Small intestine (tissue), 7 donors: Measurements from ENCODE around the gene LIG1. TPM values are rescaled to one million over a fixed set of nuclear protein-coding genes. Genes with fewer than 3 reads are reported as not detected.

ENCODE experiments used
- DNase-seq, 2 donors: peaks; one replicate each; pipeline versions ENCODE4 v3.0.0 to v3.0.0-alpha.2; 2013
- FAIRE-seq: peaks from 2 replicates; lab custom pipeline; 2012; peaks lifted over from hg19 to GRCh38; lab: Jason Lieb, UNC
- H3K27ac ChIP-seq, 3 donors: one replicate each; pipeline ENCODE4 v1.5.1; 2013; ENCODE audit warnings: low read length in 2 of 3, mild to moderate bottlenecking in 2 of 3, control low read depth in 1 of 3, inconsistent platforms in 1 of 3, low read depth in 1 of 3, moderate library complexity in 1 of 3
- H3K27me3 ChIP-seq, 3 donors: one replicate each; pipeline ENCODE4 v1.6.1; 2013; ENCODE audit warnings: low read length in 3 of 3, inconsistent platforms in 1 of 3; ENCODE audit not compliant: control insufficient read depth in 3 of 3, insufficient read depth in 3 of 3
- H3K36me3 ChIP-seq, 3 donors: one replicate each; pipeline ENCODE4 v1.6.1; 2013; ENCODE audit warnings: low read length in 3 of 3, inconsistent platforms in 1 of 3, low read depth in 1 of 3, mild to moderate bottlenecking in 1 of 3, moderate library complexity in 1 of 3; ENCODE audit not compliant: control insufficient read depth in 3 of 3, insufficient read depth in 2 of 3
- H3K4me1 ChIP-seq, 3 donors: one replicate each; pipeline ENCODE4 v1.6.1; 2013; ENCODE audit warnings: low read length in 2 of 3, inconsistent platforms in 1 of 3, low read depth in 1 of 3, mild to moderate bottlenecking in 1 of 3, moderate library complexity in 1 of 3; ENCODE audit not compliant: control insufficient read depth in 3 of 3, insufficient read depth in 2 of 3
- H3K4me3 ChIP-seq, 3 donors: one replicate each; pipeline ENCODE4 v1.5.1; 2013; ENCODE audit warnings: low read length in 3 of 3, control low read depth in 1 of 3, inconsistent platforms in 1 of 3, low read depth in 1 of 3, mild to moderate bottlenecking in 1 of 3, moderate library complexity in 1 of 3
- H3K9me3 ChIP-seq, 2 donors: one replicate each; pipeline ENCODE4 v1.6.1; 2013; ENCODE audit warnings: low read depth in 1 of 2, low read length in 1 of 2; ENCODE audit not compliant: control insufficient read depth in 2 of 2, insufficient read depth in 1 of 2
- whole genome bisulfite sequencing, 3 donors: extraction: QIAGEN DNeasy Blood & Tissue Kit; methylation state at CpG; one replicate each; pipeline ENCODE4 v1.1.7; 2013; 5-methylcytosine and 5-hydroxymethylcytosine counted together
- polyA plus RNA-seq, 4 donors: library from polyadenylated mRNA; stranded (reverse) in 3 of 4; unstranded in 1 of 4; fragments of 200-250 nt in 3 of 4; fragments of 120-200 nt in 1 of 4; gene quantifications; one replicate each; pipeline versions ENCODE4 v1.2.1 to v1.2.3, GENCODE V29; 2013
- donor health status: healthy with polysubstance abuse.
- donor health status: control.
- donor health status: control.
- donor health status: Bipolar disorder and iron deficiency.
- donor health status: healthy.

LIG1 gene
- polyA plus RNA-seq, 4 donors, result 27.3 to 44.3 (median 33.3) TPM

DNA sequence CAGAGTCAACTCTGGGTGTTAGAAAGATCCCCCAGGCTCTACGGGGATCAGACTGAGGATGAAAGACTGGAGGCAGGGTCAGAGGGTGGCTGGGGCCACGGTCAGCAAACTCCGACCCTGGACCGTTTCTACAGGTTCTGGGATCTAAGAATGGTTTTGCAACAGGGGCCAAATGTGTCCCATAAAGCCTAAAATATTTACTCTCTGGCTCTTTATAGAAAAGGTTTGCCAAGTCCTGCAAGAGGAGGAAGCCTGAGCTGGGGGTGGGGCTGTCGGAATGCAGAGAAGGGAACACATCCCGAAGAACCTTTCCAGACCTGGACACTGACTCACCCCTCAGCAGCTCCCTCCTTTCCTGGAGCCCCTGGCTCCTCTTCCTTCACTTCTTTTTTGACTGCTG is 20.7 kb downstream of the LIG1 start:
- Histone ChIP-seq H3K27me3 (no peaks in the 10 kb centered on the region), H3K9me3 (no peaks in the 10 kb centered on the region), H3K27ac (no peak overlapping the region), H3K4me3 (no peak overlapping the region), H3K4me1 (no peaks in the 10 kb centered on the region), H3K36me3 (peaks cover 2 to 61% (median 8%) of the 10 kb centered on the region in 3 donors)
- DNase-seq, result no peak
- FAIRE-seq, result no peak
- 81 to 91% (median 91%) methylated on average over 6 of the region's 6 CpGs for WGBS, 3 donors

DNA sequence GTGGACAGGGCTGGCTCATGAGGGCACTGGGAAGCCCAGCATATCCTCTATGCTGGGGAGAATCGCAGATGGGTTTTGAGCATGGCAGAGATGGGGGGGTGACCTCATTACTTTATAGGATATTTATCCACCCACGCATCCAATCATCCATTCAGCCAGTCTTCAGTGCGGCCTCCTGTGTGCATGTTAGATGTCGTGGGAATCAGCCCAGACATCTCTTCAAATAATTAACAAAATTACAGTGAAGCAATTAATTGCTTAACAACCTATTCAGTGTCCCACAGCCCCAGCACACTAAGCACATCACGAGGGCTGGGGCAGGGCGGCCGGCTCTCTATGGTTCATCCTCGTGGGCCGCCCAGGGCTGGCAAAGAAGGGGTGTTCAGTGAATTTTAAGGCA is 21.6 kb downstream of the LIG1 start:
- DNase-seq, result no peak
- H3K27me3 ChIP-seq, result no peaks in the 10 kb centered on the region
- FAIRE-seq, result no peak
- H3K4me3 ChIP-seq, result no peak overlapping the region
- H3K4me1 ChIP-seq, result no peaks in the 10 kb centered on the region
- no peak overlapping the region for H3K27ac ChIP-seq
- 93 to 95% (median 93%) methylated on average over 9 of the region's 9 CpGs for WGBS, 3 donors
- no peaks in the 10 kb centered on the region for H3K9me3 ChIP-seq
- H3K36me3 ChIP-seq, result peaks cover 0 to 61% (median 8%) of the 10 kb centered on the region in 3 donors

DNA sequence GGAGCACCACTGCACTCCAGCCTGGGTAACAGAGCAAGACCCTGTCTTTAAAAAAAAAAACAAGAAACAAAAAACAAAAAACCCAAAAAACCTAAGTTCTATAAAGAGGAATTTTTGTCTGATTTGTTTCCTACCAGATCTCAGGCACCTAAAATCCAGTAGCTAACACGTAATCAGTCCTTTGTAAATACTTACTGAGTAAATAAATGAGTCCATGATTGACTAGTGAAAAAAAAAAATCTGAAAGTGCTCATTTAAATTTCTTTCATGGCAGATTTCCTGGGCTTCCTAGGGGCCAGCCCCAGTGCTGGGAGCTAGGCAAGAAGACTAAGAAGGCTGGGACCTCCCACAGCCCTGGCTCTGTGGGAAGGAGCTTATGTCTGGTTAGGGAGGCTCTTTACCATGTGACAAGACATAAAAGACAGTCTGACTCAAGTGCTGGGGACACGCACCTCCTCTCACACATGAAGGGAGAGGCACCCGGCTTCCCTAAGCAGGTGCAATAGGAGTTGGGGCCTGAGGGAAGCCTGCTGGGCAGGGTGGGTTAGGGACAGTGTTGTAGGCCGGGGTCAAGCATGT is 22.5 kb downstream of the LIG1 start:
- Histone ChIP-seq H3K36me3 (peaks cover 0 to 70% (median 8%) of the 10 kb centered on the region in 3 donors), H3K4me3 (no peak overlapping the region), H3K4me1 (no peaks in the 10 kb centered on the region), H3K9me3 (no peaks in the 10 kb centered on the region), H3K27me3 (no peaks in the 10 kb centered on the region), H3K27ac (no peak overlapping the region)
- FAIRE-seq (no peak), DNase-seq (no peak)
- 82 to 93% (median 87%) methylated on average over 4 of the region's 4 CpGs for WGBS, 3 donors

DNA sequence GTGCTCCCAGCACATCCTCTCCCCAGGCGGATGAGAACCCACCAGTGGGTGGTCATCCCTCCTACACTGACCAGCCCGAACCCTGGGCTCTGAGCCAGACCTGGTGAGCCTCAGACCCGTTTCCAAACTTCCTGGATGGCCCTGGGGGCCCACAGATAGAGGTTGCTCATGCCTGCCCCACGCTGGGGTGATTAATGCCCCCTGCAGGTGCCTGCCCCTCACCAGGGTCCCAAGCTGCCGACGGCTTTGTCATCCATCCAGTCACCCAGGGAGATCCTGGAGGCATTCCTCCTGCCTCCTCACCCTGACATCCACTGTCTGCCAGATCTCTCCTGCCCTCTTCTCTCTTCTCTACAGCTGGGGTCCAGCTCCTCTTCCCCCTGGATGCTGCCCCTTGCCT is 31.1 kb downstream of the LIG1 start:
- H3K4me1 ChIP-seq, result no peaks in the 10 kb centered on the region
- H3K27me3 ChIP-seq, result no peaks in the 10 kb centered on the region
- 81 to 90% (median 84%) methylated on average over 6 of the region's 6 CpGs for WGBS, 3 donors
- H3K36me3 ChIP-seq, result peaks cover 0 to 68% (median 2%) of the 10 kb centered on the region in 3 donors
- no peak for FAIRE-seq
- H3K4me3 ChIP-seq, result no peak overlapping the region
- DNase-seq, result no peak
- no peak overlapping the region for H3K27ac ChIP-seq
- no peaks in the 10 kb centered on the region for H3K9me3 ChIP-seq

DNA sequence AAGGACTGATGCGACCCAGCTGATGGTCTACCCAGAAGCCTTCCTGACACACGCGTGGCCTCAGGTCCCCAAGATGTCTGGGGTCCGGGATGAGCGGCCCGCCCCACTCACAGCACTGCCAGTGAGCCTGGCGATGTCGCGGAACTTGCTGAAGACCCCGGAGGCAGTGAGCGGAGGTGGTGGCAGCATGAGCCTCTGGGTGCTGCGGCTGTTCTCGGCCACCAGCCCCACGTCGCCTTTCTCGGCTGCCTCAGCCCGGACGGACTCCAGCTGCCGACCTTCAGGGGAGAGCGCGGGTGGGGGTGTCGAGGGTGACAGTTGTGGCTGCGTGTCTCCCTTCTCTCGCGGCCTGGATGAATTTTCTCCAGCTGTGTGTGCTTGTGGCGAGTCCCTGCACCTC is 32.7 kb downstream of the LIG1 start:
- no peak for DNase-seq
- WGBS, 3 donors, result 94 to 95% (median 94%) methylated on average over 25 to 26 of the region's 26 CpGs

DNA sequence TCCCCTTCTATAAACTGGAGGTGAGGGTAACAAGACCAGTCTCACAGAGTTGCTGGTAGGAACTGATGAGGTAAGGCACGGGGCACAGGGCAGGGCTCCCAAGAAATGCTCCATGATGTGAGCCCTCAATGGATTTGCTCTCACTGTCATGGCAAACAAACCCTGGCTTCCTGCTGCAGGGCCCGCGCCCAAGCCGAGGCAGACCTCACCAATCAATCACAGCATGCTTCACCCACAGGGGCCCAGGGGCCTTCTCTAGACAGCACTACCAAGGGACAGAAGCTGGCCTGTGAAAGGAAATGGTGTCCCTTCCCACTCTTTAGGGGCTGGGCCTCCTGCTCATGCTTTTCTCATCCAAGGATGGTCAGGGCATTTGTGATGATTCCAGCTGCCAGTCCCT is 33.6 kb downstream of the LIG1 start:
- H3K4me1 ChIP-seq, result no peaks in the 10 kb centered on the region
- DNase-seq (no peak), FAIRE-seq (no peak)
- no peaks in the 10 kb centered on the region for H3K9me3 ChIP-seq
- H3K27me3 ChIP-seq, result no peaks in the 10 kb centered on the region
- no peak overlapping the region for H3K4me3 ChIP-seq
- H3K36me3 ChIP-seq, result peaks cover 2 to 75% (median 2%) of the 10 kb centered on the region in 3 donors
- WGBS, 3 donors, result 88 to 96% (median 95%) methylated on average over 4 of the region's 4 CpGs
- H3K27ac ChIP-seq, result no peak overlapping the region

More for the DNA sequence above, 32.7 kb downstream of the LIG1 start:
- H3K4me3 ChIP-seq, result no peak overlapping the region
- FAIRE-seq, result no peak
- H3K36me3 ChIP-seq, result peaks cover 2 to 68% (median 2%) of the 10 kb centered on the region in 3 donors
- no peaks in the 10 kb centered on the region for H3K9me3 ChIP-seq
- no peak overlapping the region for H3K27ac ChIP-seq
- H3K4me1 ChIP-seq, result no peaks in the 10 kb centered on the region
- H3K27me3 ChIP-seq, result no peaks in the 10 kb centered on the region

DNA sequence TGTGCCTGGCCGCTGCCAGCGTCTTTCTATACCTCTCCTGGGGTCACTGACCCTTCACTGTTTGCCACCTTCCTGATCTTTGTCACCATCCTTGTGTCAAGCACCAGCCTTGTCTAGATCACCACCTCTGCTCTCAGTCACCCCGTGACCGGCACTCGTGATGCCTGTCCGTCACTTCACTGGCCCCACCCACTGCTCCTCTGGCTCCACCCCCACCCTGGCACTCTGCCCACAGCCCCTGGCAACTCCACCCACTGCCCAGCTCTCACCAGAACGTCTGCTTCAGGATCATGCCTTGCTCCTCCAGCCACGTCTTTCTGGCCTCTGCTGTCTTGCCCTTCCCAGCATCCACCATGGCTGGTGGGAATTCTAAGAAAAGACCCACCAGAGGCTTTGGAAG is 34.7 kb downstream of the LIG1 start:
- 64 to 73% (median 70%) methylated on average over 8 of the region's 8 CpGs for WGBS, 3 donors
- H3K36me3 ChIP-seq, result peaks cover 2 to 79% (median 5%) of the 10 kb centered on the region in 3 donors
- peak in 1 of 2 donors; percentile 9 for DNase-seq
- H3K27ac ChIP-seq, result no peak overlapping the region
- no peaks in the 10 kb centered on the region for H3K9me3 ChIP-seq
- no peaks in the 10 kb centered on the region for H3K27me3 ChIP-seq
- FAIRE-seq, result no peak
- H3K4me1 ChIP-seq, result no peaks in the 10 kb centered on the region
- no peak overlapping the region for H3K4me3 ChIP-seq

DNA sequence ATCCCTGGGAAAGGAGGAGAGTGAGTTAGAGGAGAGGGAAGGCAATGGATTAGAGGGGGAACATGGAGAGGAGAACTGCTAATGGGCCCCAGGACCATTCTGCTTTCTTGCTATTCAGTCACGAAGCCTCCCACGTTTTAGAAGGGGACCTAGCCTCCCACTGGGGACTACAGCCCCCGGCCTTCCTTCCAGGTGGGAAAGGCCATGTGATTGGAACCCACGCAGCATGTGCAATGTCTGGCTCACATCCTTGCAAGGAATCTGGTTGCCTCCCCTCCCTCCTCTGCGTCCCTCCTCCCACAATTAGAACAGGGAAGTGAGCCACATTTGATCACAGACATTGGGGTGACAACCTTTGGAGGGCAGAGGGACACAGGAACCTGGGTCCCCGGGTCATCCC is 37.0 kb downstream of the LIG1 start:
- Histone ChIP-seq H3K9me3 (no peaks in the 10 kb centered on the region), H3K4me1 (no peaks in the 10 kb centered on the region), H3K27me3 (no peaks in the 10 kb centered on the region), H3K36me3 (peaks cover 2 to 82% (median 9%) of the 10 kb centered on the region in 3 donors), H3K27ac (no peak overlapping the region), H3K4me3 (no peak overlapping the region)
- DNase-seq (no peak), FAIRE-seq (no peak)
- WGBS, 3 donors, result 92 to 97% (median 94%) methylated on average over 6 of the region's 6 CpGs

DNA sequence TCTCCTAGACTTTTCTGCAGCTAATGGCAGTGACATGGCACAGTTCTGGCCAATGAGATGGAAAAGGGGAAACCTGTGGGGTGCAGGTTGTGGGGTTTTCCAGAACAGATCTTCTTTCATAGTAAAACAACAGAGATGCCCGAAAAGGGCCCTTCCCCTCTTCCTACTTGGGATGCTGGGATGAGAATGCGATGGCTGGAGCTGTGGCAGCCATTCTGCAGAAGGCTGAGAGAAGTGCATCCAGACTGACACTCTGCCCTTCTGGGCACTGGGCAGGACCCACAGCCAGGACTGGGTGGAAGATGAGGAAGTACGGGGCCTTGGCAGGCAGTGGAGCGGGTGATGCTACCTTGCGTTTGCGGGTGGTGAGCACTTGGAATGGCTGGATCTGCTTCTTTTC is 42.6 kb downstream of the LIG1 start:
- no peak for DNase-seq
- WGBS, 3 donors, result 97% methylated on average over 6 of the region's 6 CpGs
- Histone ChIP-seq H3K4me1 (no peaks in the 10 kb centered on the region), H3K27me3 (no peaks in the 10 kb centered on the region), H3K36me3 (peaks cover 0 to 66% (median 6%) of the 10 kb centered on the region in 3 donors), H3K27ac (no peak overlapping the region), H3K9me3 (no peaks in the 10 kb centered on the region), H3K4me3 (no peak overlapping the region)
- no peak for FAIRE-seq
